ENCODE data around the gene CCR5. TPM values are rescaled to one million over a fixed set of nuclear protein-coding genes. Genes with fewer than 3 reads are reported as not detected.

Gene CCR5
- total RNA-seq, 4 donors from 2014 or later, result 0.16 to 5.2 (median 0.78) TPM

- ATAC-seq (ENCODE audit: low FRiP score) (no peak), DNase-seq (ENCODE audit: low spot score) (no peak)
- TF ChIP-seq, protein P1, sequence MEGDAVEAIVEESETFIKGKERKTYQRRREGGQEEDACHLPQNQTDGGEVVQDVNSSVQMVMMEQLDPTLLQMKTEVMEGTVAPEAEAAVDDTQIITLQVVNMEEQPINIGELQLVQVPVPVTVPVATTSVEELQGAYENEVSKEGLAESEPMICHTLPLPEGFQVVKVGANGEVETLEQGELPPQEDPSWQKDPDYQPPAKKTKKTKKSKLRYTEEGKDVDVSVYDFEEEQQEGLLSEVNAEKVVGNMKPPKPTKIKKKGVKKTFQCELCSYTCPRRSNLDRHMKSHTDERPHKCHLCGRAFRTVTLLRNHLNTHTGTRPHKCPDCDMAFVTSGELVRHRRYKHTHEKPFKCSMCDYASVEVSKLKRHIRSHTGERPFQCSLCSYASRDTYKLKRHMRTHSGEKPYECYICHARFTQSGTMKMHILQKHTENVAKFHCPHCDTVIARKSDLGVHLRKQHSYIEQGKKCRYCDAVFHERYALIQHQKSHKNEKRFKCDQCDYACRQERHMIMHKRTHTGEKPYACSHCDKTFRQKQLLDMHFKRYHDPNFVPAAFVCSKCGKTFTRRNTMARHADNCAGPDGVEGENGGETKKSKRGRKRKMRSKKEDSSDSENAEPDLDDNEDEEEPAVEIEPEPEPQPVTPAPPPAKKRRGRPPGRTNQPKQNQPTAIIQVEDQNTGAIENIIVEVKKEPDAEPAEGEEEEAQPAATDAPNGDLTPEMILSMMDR (IDR thresholded peaks at IDR 0.05), result no peak
These were observed 44.0 kb downstream of the CCR5 start for GRCh38 chr3:46414739-46415138.

DNA sequence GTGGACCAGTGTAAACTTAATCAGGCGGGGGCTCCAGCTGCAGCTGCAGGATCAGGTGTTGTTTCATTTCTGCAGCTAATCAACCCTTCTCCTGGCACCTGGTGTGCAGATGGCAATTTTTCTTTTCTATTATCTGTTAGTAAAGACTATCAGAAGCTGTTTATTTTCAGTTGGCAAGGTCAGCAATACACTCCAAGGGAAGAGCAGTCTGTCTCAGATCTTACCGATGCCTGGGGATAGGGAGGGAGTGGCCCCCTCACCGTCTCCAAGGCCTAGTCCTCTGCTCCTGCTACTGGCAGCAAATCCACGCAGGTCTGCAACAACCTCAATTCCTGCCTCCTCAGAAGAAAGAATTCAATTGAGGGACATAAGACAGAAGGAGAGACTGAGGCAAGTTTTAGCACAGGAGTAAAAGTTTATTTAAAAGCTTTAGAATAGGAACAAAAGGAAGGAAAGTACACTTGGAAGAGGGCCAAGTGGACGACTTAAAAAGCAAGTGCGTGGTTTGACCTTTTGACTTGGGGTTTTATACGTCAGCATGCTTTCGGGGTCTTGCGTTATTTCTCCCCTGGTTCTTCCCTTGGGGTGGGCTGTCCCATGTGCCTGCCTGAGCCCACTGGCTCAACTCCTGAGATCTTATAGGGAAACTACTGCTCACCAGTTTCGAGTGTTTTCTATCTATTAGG lies 45.5 kb downstream of the CCR5 start:
- DNase-seq (ENCODE audit: low spot score) (no peak), ATAC-seq (ENCODE audit: low FRiP score) (no peak)
- TF ChIP-seq, protein P1 (IDR thresholded peaks at IDR 0.05), result no peak

GRCh38 chr3:46416811-46417510 lies 46.2 kb downstream of the CCR5 start:
- ATAC-seq (ENCODE audit: low FRiP score) (no peak), DNase-seq (ENCODE audit: low spot score) (no peak)

GRCh38 chr3:46417841-46418611 lies 47.3 kb downstream of the CCR5 start:
- TF ChIP-seq, protein P1 (IDR thresholded peaks at IDR 0.05), result no peak
- no peak for ATAC-seq (ENCODE audit: low FRiP score)
- no peak for DNase-seq (ENCODE audit: low spot score)

More at GRCh38 chr3:46416811-46417510, 46.2 kb downstream of the CCR5 start:
- TF ChIP-seq, protein P1 (IDR thresholded peaks at IDR 0.05), result no peak

DNA sequence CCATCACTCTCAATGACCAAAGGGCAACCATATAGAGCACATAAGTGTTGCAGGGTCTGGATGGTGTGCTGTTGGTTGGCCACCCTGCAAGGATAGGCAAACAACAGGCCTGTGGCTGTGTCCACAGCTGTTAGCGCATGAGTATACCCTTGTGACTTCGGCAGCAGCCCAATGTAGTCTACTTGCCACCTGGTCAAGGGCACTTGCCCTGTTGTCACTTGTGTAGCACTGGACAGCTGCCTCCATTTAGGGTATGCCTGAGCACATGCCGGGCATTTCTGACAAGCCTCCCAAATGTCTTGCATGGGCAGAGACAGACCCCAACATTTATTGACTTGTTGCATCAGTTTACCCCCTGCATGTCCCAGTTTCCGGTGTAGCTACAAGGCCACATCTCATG lies 49.1 kb downstream of the CCR5 start:
- TF ChIP-seq, protein P1 (IDR thresholded peaks at IDR 0.05), result no peak
- DNase-seq (ENCODE audit: low spot score) (no peak), ATAC-seq (ENCODE audit: low FRiP score) (no peak)

- TF ChIP-seq, protein P1 (IDR thresholded peaks at IDR 0.05), result no peak
- no peak for ATAC-seq (ENCODE audit: low FRiP score)
- DNase-seq (ENCODE audit: low spot score), result no peak
These were observed 50.2 kb downstream of the CCR5 start for GRCh38 chr3:46420931-46421330.
